Neural cell (in vitro differentiated cells): Measurements from ENCODE around the gene SLC4A5.

Experiments used
- EP300 ChIP-seq: fragments of 450-650 bp; conservative IDR thresholded peaks from 2 replicates; pipeline ENCODE4 v1.6.1; 2014; ENCODE audit warnings: antibody characterized with exemption, mild to moderate bottlenecking, moderate library complexity; ENCODE audit not compliant: poor library complexity, severe bottlenecking
- POLR2AphosphoS5 ChIP-seq: IDR thresholded peaks from 2 replicates; pipeline ENCODE4 v1.6.1; 2012
- RAD21 ChIP-seq: fragments of 450-650 bp; conservative IDR thresholded peaks from 2 replicates; pipeline ENCODE4 v1.6.1; 2014; ENCODE audit warnings: antibody characterized with exemption, mild to moderate bottlenecking, moderate library complexity
- SMC3 ChIP-seq: fragments of 450-650 bp; conservative IDR thresholded peaks from 2 replicates; pipeline ENCODE4 v1.6.1; 2014; ENCODE audit warnings: antibody characterized with exemption, mild to moderate bottlenecking, moderate library complexity; ENCODE audit not compliant: poor library complexity
- TAF1 ChIP-seq: IDR thresholded peaks from 2 replicates; pipeline ENCODE4 v1.6.1; 2012; ENCODE audit warnings: low read depth
- TF ChIP-seq, protein P1 (sequence below): fragments of 450-650 bp; IDR thresholded peaks from 2 replicates; pipeline ENCODE4 v1.5.1; 2014; ENCODE audit warnings: antibody characterized with exemption, mild to moderate bottlenecking, moderate library complexity; ENCODE audit not compliant: poor library complexity, severe bottlenecking
- TF ChIP-seq, protein P2 (sequence below): IDR thresholded peaks from 2 replicates; pipeline ENCODE4 v1.6.1; 2012; ENCODE audit warnings: borderline replicate concordance

DNA sequence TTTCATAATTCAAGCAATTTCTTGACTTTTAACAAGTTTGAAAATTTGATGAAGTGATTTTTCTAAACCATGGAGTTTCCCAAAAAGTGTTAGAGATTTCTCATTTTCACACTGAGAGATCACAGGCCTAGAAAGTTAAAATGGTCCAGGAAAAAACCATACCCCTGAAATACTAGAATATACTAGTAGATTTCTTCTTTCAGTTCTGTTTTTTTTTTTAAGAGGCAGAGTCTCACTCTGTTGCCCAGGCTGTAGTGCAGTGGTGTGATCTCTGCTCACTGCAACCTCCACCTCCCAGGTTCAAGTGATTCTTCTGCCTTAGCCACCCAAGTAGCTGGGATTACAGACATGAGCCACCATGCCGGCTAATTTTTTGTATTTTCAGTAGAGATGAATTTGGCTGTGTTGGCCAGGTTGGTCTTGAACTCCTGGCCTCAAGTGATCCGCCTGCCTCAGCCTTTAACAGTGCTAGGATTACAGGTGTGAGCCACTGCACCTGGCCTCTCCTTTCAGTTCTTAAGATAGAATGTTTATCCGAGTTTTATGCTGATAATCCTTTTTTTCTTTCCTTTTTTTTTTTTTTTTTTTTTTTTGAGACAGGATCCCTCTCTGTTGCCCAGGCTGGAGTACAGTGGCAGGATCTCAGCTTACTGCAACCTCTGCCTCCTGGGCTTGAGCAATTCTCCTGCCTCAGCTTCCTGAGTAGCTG is 130.4 kb downstream of the SLC4A5 start:
- no peak for TF ChIP-seq POLR2AphosphoS5
- TF ChIP-seq, protein P1, sequence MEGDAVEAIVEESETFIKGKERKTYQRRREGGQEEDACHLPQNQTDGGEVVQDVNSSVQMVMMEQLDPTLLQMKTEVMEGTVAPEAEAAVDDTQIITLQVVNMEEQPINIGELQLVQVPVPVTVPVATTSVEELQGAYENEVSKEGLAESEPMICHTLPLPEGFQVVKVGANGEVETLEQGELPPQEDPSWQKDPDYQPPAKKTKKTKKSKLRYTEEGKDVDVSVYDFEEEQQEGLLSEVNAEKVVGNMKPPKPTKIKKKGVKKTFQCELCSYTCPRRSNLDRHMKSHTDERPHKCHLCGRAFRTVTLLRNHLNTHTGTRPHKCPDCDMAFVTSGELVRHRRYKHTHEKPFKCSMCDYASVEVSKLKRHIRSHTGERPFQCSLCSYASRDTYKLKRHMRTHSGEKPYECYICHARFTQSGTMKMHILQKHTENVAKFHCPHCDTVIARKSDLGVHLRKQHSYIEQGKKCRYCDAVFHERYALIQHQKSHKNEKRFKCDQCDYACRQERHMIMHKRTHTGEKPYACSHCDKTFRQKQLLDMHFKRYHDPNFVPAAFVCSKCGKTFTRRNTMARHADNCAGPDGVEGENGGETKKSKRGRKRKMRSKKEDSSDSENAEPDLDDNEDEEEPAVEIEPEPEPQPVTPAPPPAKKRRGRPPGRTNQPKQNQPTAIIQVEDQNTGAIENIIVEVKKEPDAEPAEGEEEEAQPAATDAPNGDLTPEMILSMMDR: no peak
- TF ChIP-seq, protein P2, sequence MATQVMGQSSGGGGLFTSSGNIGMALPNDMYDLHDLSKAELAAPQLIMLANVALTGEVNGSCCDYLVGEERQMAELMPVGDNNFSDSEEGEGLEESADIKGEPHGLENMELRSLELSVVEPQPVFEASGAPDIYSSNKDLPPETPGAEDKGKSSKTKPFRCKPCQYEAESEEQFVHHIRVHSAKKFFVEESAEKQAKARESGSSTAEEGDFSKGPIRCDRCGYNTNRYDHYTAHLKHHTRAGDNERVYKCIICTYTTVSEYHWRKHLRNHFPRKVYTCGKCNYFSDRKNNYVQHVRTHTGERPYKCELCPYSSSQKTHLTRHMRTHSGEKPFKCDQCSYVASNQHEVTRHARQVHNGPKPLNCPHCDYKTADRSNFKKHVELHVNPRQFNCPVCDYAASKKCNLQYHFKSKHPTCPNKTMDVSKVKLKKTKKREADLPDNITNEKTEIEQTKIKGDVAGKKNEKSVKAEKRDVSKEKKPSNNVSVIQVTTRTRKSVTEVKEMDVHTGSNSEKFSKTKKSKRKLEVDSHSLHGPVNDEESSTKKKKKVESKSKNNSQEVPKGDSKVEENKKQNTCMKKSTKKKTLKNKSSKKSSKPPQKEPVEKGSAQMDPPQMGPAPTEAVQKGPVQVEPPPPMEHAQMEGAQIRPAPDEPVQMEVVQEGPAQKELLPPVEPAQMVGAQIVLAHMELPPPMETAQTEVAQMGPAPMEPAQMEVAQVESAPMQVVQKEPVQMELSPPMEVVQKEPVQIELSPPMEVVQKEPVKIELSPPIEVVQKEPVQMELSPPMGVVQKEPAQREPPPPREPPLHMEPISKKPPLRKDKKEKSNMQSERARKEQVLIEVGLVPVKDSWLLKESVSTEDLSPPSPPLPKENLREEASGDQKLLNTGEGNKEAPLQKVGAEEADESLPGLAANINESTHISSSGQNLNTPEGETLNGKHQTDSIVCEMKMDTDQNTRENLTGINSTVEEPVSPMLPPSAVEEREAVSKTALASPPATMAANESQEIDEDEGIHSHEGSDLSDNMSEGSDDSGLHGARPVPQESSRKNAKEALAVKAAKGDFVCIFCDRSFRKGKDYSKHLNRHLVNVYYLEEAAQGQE: no peak
- no peak for TF ChIP-seq EP300
- no peak for TF ChIP-seq TAF1
- no peak for TF ChIP-seq RAD21
- TF ChIP-seq SMC3: no peak
